Mucosa of stomach (tissue), 1 donor: ENCODE results near the gene EBF3.

ENCODE experiments used
- H3K27me3 ChIP-seq: one replicate; pipeline ENCODE4 v1.7.0; 2013; ENCODE audit warnings: mild to moderate bottlenecking, low read length; ENCODE audit not compliant: control insufficient read depth, insufficient read depth
- H3K36me3 ChIP-seq: one replicate; pipeline ENCODE4 v1.7.0; 2013; ENCODE audit warnings: low read length; ENCODE audit not compliant: control insufficient read depth, insufficient read depth
- H3K4me1 ChIP-seq: one replicate; pipeline ENCODE4 v1.7.0; 2013; ENCODE audit warnings: mild to moderate bottlenecking, low read length; ENCODE audit not compliant: control insufficient read depth, insufficient read depth
- H3K4me3 ChIP-seq: one replicate; pipeline ENCODE4 v1.7.0; 2013; ENCODE audit warnings: low read length
- H3K9ac ChIP-seq: one replicate; pipeline ENCODE4 v1.7.0; 2013; ENCODE audit warnings: mild to moderate bottlenecking, low read length, moderate library complexity
- H3K9me3 ChIP-seq: one replicate; pipeline ENCODE4 v1.7.0; 2013; ENCODE audit warnings: mild to moderate bottlenecking, low read length, moderate library complexity; ENCODE audit not compliant: control insufficient read depth
- donor health status: Pancreatic carcinoma.

EBF3 gene

GRCh38 chr10:129869596-129870473 is 94.2 kb downstream of the EBF3 start:
- Histone ChIP-seq H3K9me3 (no peaks in the 10 kb centered on the region), H3K36me3 (no peaks in the 10 kb centered on the region), H3K4me3 (no peak overlapping the region), H3K9ac (no peak overlapping the region), H3K4me1 (no peaks in the 10 kb centered on the region), H3K27me3 (no peaks in the 10 kb centered on the region)

GRCh38 chr10:129868449-129869035 is 95.5 kb downstream of the EBF3 start:
- no peaks in the 10 kb centered on the region for H3K4me1 ChIP-seq
- H3K36me3 ChIP-seq, result no peaks in the 10 kb centered on the region
- no peak overlapping the region for H3K9ac ChIP-seq

GRCh38 chr10:129867631-129868179 is 96.4 kb downstream of the EBF3 start:
- H3K4me1 ChIP-seq, result no peaks in the 10 kb centered on the region
- no peaks in the 10 kb centered on the region for H3K36me3 ChIP-seq
- H3K4me3 ChIP-seq, result no peak overlapping the region
- H3K9me3 ChIP-seq, result no peaks in the 10 kb centered on the region
- H3K27me3 ChIP-seq, result no peaks in the 10 kb centered on the region
- H3K9ac ChIP-seq, result no peak overlapping the region

More at GRCh38 chr10:129868449-129869035, 95.5 kb downstream of the EBF3 start:
- no peak overlapping the region for H3K4me3 ChIP-seq
- H3K9me3 ChIP-seq, result no peaks in the 10 kb centered on the region
- no peaks in the 10 kb centered on the region for H3K27me3 ChIP-seq

- H3K9ac ChIP-seq, result no peak overlapping the region
- no peak overlapping the region for H3K4me3 ChIP-seq
- H3K4me1 ChIP-seq, result no peaks in the 10 kb centered on the region
- H3K36me3 ChIP-seq, result no peaks in the 10 kb centered on the region
- no peaks in the 10 kb centered on the region for H3K9me3 ChIP-seq
- H3K27me3 ChIP-seq, result no peaks in the 10 kb centered on the region
Measured at GRCh38 chr10:129866894-129867293, 97.2 kb downstream of the EBF3 start.

GRCh38 chr10:129865960-129866359 is 98.1 kb downstream of the EBF3 start:
- H3K27me3 ChIP-seq, result no peaks in the 10 kb centered on the region
- no peak overlapping the region for H3K4me3 ChIP-seq
- H3K4me1 ChIP-seq, result no peaks in the 10 kb centered on the region
- no peak overlapping the region for H3K9ac ChIP-seq
- H3K9me3 ChIP-seq, result no peaks in the 10 kb centered on the region
- no peaks in the 10 kb centered on the region for H3K36me3 ChIP-seq

GRCh38 chr10:129865413-129865812 is 98.7 kb downstream of the EBF3 start:
- Histone ChIP-seq H3K27me3 (no peaks in the 10 kb centered on the region), H3K9me3 (no peaks in the 10 kb centered on the region), H3K9ac (no peak overlapping the region), H3K4me3 (no peak overlapping the region), H3K4me1 (no peaks in the 10 kb centered on the region), H3K36me3 (no peaks in the 10 kb centered on the region)

GRCh38 chr10:129864601-129865126 is 99.4 kb downstream of the EBF3 start:
- H3K4me3 ChIP-seq, result no peak overlapping the region
- H3K27me3 ChIP-seq, result no peaks in the 10 kb centered on the region
- no peak overlapping the region for H3K9ac ChIP-seq
- no peaks in the 10 kb centered on the region for H3K9me3 ChIP-seq
- H3K4me1 ChIP-seq, result no peaks in the 10 kb centered on the region
- H3K36me3 ChIP-seq, result no peaks in the 10 kb centered on the region

GRCh38 chr10:129864082-129864481 is 100.0 kb downstream of the EBF3 start:
- H3K4me3 ChIP-seq, result no peak overlapping the region
- no peaks in the 10 kb centered on the region for H3K9me3 ChIP-seq
- no peaks in the 10 kb centered on the region for H3K27me3 ChIP-seq
- H3K9ac ChIP-seq, result no peak overlapping the region
- H3K36me3 ChIP-seq, result no peaks in the 10 kb centered on the region
- no peaks in the 10 kb centered on the region for H3K4me1 ChIP-seq

- Histone ChIP-seq H3K27me3 (no peaks in the 10 kb centered on the region), H3K9me3 (no peaks in the 10 kb centered on the region), H3K4me3 (no peak overlapping the region), H3K4me1 (no peaks in the 10 kb centered on the region), H3K9ac (no peak overlapping the region), H3K36me3 (no peaks in the 10 kb centered on the region)
Measured at GRCh38 chr10:129863201-129863663, 100.8 kb downstream of the EBF3 start.

- H3K4me3 ChIP-seq, result no peak overlapping the region
- H3K27me3 ChIP-seq, result no peaks in the 10 kb centered on the region
- no peaks in the 10 kb centered on the region for H3K4me1 ChIP-seq
- no peak overlapping the region for H3K9ac ChIP-seq
- no peaks in the 10 kb centered on the region for H3K36me3 ChIP-seq
- no peaks in the 10 kb centered on the region for H3K9me3 ChIP-seq
Measured at GRCh38 chr10:129861776-129862531, 102.1 kb downstream of the EBF3 start.

GRCh38 chr10:129860396-129860795 is 103.7 kb downstream of the EBF3 start:
- Histone ChIP-seq H3K4me1 (no peaks in the 10 kb centered on the region), H3K4me3 (no peak overlapping the region), H3K36me3 (no peaks in the 10 kb centered on the region), H3K9ac (no peak overlapping the region), H3K9me3 (no peaks in the 10 kb centered on the region), H3K27me3 (no peaks in the 10 kb centered on the region)
